GM12864 (cell line): Measurements from ENCODE around the gene FAM83F.

Source experiments
- DNase-seq: peaks from one replicate; pipeline ENCODE4 v3.0.0-alpha.2; 2011; ENCODE audit warnings: low read depth
- H3K4me3 ChIP-seq: 2 replicates; pipeline ENCODE4 v1.5.1; 2011; ENCODE audit warnings: mild to moderate bottlenecking, low read depth, low read length, control low read depth
- TF ChIP-seq, protein P1 (sequence below): IDR thresholded peaks from 2 replicates; pipeline ENCODE4 v1.5.1; 2011; ENCODE audit warnings: low read depth, mild to moderate bottlenecking, moderate library complexity, low read length, control low read depth, inconsistent platforms; ENCODE audit errors: missing control alignments

FAM83F gene

DNA sequence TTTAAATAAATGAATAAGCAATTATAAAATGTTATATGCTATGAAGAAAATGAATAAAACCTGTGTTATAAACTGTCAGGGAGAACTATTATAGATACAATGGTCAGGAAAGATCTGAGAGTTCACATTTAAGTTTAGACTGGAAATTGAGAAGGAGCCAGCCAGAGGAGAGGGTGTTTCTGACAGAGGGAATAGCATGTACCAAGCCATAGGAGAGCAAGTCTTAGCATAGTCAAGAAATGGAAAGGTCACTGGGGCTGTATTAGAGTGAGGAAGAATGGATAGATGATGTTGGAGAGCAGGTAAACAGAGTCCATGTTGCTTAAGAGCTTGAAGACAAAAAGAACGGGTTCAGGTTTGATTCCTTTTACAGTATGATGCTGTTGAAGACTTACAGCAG lies 87.4 kb downstream of the FAM83F start:
- TF ChIP-seq, protein P1, sequence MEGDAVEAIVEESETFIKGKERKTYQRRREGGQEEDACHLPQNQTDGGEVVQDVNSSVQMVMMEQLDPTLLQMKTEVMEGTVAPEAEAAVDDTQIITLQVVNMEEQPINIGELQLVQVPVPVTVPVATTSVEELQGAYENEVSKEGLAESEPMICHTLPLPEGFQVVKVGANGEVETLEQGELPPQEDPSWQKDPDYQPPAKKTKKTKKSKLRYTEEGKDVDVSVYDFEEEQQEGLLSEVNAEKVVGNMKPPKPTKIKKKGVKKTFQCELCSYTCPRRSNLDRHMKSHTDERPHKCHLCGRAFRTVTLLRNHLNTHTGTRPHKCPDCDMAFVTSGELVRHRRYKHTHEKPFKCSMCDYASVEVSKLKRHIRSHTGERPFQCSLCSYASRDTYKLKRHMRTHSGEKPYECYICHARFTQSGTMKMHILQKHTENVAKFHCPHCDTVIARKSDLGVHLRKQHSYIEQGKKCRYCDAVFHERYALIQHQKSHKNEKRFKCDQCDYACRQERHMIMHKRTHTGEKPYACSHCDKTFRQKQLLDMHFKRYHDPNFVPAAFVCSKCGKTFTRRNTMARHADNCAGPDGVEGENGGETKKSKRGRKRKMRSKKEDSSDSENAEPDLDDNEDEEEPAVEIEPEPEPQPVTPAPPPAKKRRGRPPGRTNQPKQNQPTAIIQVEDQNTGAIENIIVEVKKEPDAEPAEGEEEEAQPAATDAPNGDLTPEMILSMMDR, result no peak
- no peak for DNase-seq
- H3K4me3 ChIP-seq, result no peak overlapping the region

DNA sequence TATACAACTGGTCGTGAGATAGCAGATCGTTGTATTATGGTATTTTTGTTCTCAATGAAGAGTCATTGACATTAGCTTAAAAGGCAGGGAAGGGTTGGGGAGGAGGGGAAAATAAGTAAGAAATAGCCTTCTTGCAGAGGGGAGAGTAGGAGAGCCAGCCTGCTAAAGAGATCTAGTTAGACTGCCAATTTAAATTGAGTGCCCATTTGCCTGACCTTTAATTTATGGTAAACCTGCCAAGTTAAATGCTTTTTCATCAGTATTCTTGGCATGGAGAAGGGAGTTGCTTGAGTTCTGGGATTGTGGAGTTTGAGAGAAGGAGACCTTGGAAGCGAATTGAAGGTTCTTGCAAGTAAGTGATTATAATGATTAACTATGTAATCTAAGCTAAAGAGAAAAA lies 89.0 kb downstream of the FAM83F start:
- TF ChIP-seq, protein P1, result no peak
- DNase-seq, result no peak
- H3K4me3 ChIP-seq, result no peak overlapping the region

DNA sequence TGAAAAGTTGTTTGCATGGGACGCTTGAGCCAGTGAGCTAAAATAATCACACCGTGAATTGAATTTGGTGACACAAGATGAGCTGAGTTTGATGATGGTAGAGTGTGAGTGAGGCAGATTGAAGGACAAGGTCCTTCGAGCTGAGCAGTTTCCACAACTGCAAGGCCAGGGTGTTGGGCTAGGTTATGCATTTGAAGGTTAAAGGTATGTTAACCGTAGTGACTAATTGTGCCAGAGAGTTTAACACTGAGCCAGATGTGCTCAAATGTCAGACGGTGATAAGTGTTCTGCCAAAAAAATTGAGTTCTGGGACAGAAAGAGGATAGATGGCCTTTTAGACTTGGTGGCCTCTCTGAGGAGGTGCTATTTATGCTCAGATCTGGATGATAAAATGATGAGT lies 89.5 kb downstream of the FAM83F start:
- TF ChIP-seq, protein P1, result no peak
- H3K4me3 ChIP-seq, result no peak overlapping the region
- DNase-seq, result no peak

DNA sequence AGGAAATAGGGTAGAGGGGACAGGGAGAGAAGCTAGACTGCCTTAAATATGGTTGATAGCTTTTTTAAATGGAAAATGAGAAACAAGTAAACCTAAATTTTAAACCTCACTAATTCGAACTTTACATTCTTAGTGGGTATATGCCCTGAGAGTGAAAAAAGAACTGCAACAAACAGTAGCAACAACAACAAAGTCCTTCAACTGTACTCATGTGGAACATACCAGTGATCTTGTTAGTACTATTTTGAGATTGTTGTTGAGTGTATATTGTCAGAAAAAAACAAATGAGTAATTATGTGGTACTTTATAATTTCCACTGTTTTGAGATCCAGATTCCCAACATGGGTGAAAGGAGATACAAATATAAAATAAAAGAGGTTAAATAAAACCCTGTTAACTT lies 94.1 kb downstream of the FAM83F start:
- H3K4me3 ChIP-seq, result no peak overlapping the region
- TF ChIP-seq, protein P1, result no peak

More for the DNA sequence above, 94.1 kb downstream of the FAM83F start:
- no peak for DNase-seq
